ENCODE data around the gene SOX4. TPM values are rescaled to one million over a fixed set of nuclear protein-coding genes. Genes with fewer than 3 reads are reported as not detected.
"Not testable (repeated sequence)": the region's sequence is repeated elsewhere in the genome, so short reads cannot be mapped to it uniquely, and the experiment has no call there.

SOX4 gene
- 100 to 1,000 TPM in 3 of 5 donors, 10 to 100 TPM in 2; 84.3 to 109 (median 103) TPM for polyA plus RNA-seq (ENCODE audit: insufficient read depth in 1 of 5, insufficient read length in 5 of 5, low replicate concordance in 1 of 5)
- long read RNA-seq, donor 1, full-length matches to known transcripts, result 852 of 852 reads
- long read RNA-seq, donor 1, partial matches to known transcripts, result 0 of 852 reads
- long read RNA-seq, donor 1, other reads (novel, unspliced or antisense), result 0 of 852 reads
- long read RNA-seq, donor 2, full-length matches to known transcripts, result 381 of 381 reads
- long read RNA-seq, donor 2, partial matches to known transcripts, result 0 of 381 reads
- long read RNA-seq, donor 2, other reads (novel, unspliced or antisense), result 0 of 381 reads
- long read RNA-seq, donor 3, full-length matches to known transcripts, result 620 of 620 reads
- long read RNA-seq, donor 3, partial matches to known transcripts, result 0 of 620 reads
- long read RNA-seq, donor 3, other reads (novel, unspliced or antisense), result 0 of 620 reads
- long read RNA-seq, donor 4, full-length matches to known transcripts, result 550 of 550 reads
- long read RNA-seq, donor 4, partial matches to known transcripts, result 0 of 550 reads
- long read RNA-seq, donor 4, other reads (novel, unspliced or antisense), result 0 of 550 reads
- long read RNA-seq, donor 5, full-length matches to known transcripts, result 614 of 614 reads
- long read RNA-seq, donor 5, partial matches to known transcripts, result 0 of 614 reads
- long read RNA-seq, donor 5, other reads (novel, unspliced or antisense), result 0 of 614 reads
- long read RNA-seq, donor 6, full-length matches to known transcripts, result 700 of 700 reads
- long read RNA-seq, donor 6, partial matches to known transcripts, result 0 of 700 reads
- long read RNA-seq, donor 6, other reads (novel, unspliced or antisense), result 0 of 700 reads
- long read RNA-seq, donor 7, full-length matches to known transcripts, result 335 of 335 reads
- long read RNA-seq, donor 7, partial matches to known transcripts, result 0 of 335 reads
- long read RNA-seq, donor 7, other reads (novel, unspliced or antisense), result 0 of 335 reads
- long read RNA-seq, donor 8, full-length matches to known transcripts, result 283 of 283 reads
- long read RNA-seq, donor 8, partial matches to known transcripts, result 0 of 283 reads
- long read RNA-seq, donor 8, other reads (novel, unspliced or antisense), result 0 of 283 reads

DNA sequence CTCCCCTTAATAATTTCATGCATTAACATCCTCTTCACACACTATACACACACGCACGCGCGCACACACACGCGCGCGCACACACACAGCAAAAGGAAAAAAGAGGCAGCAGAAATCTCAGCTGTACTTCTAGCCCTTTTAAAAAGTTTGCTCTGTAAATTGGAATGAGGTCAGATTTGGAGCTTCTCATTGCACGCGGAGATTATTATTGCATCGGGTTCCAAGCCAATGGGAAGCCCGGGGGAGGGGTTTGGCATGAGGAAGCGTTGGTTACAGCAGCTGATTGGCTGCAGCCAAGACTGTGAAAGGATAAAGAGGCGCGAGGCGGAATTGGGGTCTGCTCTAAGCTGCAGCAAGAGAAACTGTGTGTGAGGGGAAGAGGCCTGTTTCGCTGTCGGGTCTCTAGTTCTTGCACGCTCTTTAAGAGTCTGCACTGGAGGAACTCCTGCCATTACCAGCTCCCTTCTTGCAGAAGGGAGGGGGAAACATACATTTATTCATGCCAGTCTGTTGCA lies at the start of gene SOX4:
SOX4 (plus strand) TSS at position 340 of the 515 bp plus-strand sequence. CDS start 784 bp downstream, outside the sequence.
- DNase-seq, result peak; percentile 98 to 99

DNA sequence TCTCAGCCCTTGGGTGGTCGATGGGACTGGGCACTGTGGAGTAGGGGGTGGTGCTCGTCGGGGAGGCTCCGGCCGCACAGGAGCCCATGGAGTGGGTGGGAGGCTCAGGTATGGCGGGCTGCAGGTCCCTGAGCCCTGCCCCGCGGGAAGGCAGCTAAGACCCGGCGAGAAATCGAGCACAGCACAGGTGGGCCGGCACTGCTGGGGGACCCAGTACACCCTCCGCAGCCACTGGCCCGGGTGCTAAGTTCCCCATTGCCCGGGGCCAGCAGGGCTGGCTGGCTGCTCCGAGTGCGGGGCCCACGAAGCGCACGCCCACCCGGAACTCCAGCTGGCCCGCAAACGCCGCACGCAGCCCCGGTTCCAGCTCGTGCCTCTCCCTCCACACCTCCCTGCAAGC lies 41.3 kb upstream of the SOX4 start:
- not testable (repeated sequence) for DNase-seq

DNA sequence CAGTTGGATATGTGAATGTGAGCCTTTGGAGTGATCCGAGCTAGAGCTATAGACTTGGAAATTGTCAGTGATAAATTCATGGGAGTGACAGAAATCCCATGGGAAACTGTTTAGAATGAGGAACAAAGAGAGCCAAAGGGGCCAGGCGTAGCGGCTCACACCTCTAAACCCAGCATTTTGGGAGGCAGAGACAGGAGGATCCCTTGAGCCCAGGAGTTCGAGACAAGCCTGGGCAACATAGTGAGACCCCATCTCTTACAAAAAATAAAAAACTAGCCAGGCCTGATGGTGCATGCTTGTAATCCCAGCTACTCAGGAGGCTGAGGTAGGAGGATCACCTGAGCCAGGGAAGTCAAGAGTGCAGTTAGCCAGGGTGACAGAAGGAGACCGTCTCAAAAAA lies 39.3 kb upstream of the SOX4 start:
- no peak for DNase-seq

DNA sequence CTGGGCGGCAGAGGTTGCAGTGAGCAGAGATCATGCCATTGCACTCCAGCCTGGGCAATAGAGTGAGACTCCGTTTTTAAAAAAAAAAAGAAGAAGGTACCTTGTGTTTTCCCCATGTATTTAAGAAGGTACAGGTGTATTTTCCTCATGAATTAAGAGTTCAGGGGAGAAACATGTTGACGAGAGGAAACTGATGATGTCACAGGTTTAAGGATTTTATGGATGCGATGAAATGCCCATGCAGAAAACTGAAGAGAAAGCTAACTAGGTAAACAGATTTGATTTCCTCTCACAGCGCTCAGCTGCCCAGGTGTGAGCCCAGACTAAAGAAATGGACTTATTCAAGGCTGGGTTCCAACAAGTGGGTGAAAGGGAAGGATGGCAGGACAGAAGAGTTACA lies 38.4 kb upstream of the SOX4 start:
- DNase-seq, result no peak

DNA sequence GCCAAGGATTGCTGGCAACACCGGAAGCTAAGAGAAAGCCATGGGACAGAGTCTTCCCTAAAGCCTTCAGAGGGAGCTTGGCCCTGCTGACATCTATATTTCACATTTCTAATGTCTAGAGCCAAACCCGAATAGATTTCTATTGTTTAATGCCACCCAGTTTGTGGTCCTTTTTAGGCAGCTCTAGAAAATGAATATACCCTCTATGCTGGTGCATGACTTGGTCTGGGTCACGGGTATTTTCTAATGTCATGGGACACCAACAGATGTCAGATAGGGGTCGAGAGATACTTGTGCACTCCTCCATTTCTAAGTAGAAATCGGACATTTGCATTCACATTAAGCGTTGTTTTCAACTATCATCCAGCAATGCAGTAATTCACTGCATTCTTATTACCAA lies 37.0 kb upstream of the SOX4 start:
- no peak for DNase-seq

DNA sequence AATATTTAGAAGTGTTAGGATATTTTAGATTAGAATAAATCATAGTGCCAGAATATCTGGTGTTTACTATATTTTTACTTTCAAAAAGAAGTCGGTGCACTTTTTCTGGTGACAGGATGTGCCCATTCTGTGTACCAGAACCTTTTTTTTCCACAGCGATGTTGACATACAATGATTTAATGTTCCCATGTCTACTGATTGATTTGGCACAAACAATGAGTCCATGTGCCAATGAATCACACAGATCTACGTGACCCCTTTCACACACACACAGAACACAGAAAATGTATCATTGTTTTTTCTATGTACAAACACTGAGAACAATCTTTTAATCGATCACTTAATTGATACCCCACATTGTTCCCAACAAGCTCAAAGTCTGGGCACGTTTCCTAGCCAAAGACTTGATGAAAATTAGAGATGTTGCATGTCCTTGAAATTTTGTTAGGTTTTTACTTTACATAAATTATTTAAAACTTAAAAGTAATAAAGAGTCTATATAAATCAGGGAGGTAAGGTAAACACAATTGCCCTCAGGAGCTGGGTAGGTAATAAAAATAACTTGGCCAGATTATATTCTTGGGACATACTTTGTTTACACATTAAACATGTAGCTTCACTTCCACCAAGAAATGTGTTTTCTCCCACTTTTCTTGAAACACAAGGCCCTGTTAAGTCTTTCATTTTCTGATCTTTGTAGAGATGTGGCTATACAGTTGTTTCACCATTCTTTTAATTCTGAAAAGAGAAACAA lies 36.4 kb upstream of the SOX4 start:
- no peak for DNase-seq

DNA sequence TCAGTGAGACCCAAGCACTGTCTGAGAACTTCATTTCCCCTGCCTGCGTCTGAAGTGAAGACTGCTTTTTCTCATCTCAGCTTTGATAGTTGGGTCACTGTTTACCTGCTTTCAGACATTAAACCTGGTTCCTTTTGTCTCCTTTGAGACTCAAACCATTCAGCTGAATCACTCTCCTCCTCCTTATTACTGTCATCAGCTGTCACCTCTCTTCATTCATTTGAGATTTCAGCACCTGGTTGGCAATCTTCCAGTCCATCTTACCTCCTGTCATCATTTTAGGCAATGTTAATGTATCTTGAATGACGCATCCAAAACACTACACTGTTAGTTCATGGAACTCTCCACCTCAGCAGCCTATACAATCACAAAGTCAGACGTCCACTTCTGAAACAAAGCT lies 34.3 kb upstream of the SOX4 start:
- no peak for DNase-seq

DNA sequence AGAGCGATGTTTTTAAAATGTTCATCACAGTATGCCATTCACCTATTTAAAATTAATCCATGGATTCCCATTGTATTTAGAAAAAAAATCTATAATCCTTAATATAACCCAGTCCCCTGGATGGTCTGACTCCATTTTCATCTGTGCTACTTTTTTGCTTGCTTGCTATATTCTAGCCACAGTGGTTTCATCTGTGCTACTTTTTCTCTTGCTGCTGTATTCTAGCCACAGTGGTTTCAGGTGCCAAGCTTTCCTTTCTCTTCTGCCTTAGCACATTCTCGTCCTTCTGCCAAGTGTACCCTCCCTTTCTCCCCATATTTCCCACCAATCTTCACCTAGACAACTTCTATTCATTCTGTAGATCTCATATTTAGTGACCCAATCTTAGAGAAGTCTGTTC lies 33.3 kb upstream of the SOX4 start:
- no peak for DNase-seq

DNA sequence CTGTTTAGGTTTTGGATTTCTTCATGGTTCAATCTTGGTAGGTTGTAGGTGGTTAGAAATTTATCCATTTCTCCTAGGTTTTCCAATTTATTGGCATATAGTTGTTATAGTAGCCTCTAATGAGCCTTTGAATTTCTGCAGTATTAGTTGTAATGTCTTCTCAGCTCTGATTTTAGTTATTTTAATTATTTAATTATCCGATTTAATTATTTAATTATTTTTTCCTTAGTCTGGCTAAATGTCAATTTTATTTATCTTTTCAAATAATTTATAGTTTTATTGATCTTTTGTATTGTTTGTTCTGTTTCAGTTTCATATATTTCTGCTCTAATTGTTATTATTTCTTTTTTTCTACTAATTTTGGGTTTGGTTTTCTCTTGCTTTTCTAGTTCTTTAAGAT lies 28.1 kb upstream of the SOX4 start:
- no peak for DNase-seq

DNA sequence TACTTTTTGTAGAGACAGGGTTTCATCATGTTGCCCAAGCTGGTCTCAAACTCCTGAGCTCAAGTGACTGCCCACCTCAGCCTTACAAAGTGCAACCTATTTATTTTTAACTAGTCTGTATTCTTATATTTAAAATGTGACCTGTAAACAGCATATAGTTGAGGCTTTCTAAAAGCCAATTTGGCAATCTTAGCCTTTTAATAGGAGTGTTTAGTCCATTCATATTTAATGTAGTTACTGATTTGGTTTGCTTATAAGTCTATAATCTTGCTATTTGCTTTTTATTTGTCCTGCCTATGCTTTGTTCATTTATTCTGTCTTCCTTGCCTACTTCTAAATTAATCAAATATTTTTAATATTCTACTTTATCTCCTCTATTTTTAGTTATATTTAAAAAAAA lies 15.0 kb upstream of the SOX4 start:
- DNase-seq, result no peak

DNA sequence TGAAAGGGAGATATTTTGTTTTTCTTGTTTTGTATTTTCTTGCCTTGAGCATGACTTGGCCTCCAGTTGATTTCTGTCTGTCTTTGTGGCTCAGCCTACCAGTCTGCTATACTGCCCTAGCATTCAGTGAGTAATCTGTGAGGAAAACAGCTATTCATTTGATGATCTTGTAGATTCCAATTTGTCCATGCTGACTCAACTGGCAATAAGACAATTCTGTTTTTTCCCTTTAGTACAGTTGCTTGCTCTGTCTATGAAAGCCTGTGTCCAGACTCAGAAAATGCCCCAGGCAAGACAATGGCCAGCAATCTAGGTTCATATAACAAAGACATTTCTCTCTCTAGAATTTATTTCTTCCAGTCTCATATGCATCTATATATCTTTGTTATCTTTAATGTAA lies 10.9 kb upstream of the SOX4 start:
- no peak for DNase-seq

DNA sequence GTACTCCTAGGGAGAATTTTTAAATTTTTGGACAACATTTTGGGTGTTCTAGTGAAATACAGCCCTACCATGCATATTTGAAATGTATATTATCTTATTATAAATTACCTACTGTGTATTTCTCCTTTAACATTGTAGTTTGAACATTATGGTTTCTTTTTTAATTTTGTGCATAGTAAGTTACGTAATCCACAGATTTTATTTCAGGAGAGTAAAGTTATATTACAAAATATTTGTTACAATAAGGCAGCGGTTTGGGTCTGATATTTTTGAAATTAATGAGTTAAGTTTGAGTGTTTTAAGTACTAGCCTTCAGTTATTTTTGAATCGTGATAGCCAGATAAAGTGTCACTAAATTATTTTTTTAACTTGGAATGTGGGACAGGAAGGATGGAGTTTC lies 7.3 kb upstream of the SOX4 start:
- DNase-seq, result no peak

DNA sequence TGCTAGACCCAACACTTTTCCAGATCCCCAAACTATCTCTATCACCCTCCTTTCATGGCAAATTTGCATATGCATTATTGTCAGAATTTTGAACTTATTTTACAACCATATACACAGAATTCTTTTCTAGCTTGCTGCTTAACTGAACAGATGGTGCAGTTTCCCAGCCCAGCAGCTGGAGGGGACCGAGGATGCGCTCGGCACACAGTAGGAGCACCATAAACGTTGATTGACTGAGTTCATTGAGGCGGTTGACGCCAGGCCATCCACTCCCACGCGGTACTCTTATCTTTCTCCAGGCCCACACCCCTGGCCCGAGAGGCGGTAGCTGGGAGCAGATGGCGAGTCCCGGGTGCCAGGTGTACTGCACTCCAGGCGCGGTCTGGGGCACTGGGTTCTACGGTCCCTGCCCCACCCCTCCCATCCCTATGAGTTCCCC lies 6.8 kb upstream of the SOX4 start:
- no peak for DNase-seq

DNA sequence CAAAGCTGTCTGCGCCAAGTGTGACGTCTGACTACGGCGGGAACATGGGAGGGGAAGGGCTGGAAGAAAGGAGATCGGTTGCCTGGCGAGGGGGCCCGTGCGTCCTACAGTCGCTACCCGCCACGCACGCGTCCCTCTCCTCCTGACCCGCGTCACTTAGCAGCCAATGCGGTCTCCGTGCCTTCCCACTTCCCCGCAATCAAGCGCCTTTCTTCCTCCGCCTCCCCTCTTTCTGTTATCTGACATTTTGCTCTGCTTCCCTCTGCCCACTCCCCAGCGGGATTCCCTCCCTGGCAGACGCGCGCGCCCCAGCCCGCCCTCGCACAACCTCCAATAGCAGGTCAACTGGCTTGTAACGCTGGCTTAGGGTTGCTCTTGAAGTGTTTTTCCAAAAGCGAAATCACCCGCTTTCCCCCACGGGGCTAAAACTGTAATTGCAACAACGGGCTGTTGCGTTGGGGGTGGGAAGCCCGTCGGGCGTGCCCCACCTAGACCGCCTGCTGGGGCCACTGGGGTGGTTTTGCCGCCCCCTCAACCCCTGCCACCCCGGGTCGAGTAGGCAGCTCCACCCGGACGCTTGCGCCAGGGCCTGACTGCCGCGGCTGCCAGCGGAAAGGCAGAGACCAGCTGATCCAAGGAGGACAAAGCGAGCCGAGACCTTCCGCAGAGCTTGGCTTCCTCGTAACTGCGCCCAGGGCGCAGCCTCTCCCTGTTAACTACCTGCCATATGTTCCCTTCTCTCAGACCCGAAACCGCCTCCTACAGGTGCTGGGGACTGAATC lies 6.2 kb upstream of the SOX4 start:
- peak in 1 of 2 donors; percentile 78 for DNase-seq

DNA sequence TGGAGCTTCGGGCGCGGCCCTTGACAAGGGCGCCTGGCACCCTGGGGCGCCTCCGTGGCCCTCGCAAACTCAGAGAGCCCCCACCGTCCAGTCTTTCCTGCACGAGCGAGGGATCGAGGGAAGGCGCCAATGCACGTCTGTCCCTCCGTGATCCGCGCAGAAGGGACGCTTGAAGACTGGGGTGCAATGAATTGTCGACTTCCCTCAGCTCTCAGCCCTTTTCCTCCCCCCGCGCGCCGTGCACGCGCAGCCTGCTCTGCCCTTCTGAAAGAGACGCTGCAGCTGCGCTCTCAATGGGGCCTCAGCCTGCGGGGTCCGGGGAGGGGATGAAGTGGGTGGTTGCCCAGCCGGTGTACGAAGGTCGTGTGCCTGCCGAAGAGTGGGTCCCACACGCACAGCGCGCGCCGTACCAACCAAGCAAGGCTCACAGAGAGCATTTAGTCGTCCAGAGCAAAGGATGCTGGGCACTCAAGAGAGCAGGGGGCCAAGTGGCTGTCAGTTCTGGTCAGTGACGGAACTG lies 5.5 kb upstream of the SOX4 start:
- peak; percentile 84 to 87 for DNase-seq

DNA sequence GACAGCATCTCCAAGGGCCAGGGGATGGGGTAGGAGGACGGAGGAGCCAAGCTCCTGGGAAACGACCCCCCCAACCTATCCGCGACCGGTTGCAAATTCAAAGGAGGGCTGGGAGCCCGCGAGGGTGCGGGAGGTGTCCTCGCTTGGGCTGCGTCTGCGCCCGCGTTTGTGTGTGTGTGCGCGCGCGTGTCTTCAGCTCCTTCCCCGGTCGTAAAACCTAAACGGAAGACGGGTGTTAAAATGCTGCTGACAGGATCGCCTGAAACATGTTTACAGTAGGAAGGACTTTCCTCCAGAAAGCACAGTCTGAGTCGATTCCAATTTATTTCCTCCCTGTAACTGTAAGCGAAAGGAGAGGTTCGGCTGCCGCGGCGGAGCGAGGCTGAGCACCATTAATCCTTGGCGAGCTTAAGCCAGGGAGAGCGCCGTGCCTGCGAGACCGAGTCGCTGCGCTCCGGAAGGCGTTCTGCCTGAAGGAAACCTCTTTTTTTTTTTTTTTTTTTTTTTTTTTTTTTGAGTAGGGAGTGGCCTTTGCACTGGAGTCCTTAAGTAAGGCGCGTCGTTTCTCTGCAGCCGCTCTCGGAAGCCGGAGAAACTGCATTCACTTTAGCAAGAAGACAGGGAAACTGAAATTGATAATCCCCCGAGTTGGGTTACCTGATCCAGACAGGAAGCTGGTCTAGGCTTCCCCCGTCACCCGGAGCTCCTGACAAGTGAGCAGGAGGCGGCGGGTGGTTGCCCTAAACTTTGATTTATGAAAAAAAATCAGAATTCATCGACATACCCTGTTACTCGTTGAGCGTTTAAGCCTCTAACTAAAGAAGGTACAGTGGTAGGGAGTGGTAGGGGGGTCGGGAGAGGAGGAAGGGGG lies 4.8 kb upstream of the SOX4 start:
- peak; percentile 87 to 89 for DNase-seq

DNA sequence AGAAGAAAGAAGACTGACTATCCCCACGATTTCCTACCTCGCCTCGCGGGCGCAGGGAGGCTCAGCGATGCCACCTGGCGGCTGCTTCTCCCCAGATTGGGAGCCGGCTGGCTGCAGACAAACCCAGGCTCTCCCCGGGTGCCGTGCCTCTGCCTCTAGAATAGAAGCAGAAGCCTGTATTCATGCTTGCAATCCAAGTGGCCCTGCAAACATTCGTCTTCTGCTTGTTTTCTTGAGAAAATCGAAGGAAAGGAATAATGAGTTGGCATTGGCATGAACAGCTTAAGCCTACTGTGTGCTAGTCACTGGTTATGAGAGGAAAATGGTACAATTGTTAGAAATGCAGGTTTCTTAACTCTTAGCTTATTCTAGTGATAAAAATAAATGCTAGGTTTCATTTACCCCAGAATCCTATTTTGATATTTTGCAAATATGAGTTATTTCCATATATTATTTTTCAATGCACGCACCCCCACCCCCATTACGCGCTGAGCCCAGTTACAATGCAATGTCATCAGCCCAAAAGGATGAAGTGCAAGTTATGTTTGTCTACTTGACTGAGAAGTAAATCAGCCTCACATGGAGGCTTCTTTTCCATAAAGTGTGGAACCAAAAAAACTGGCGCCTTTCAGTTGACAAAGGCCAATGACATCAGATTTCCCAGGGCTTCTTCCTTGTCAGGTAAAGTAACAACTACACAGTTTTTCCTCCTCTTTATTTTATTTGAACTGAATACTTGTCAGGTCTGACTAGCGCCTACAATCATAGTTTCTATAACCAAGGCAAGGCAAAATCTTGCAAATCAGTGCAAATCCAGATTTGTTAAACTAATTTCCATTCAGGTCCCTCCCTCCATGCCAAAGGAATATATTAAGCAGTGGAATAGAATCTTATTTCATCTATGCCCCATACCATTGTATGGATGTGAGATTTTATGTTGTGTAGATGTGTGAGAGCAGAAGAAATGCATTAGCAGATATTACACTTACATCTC lies 3.9 kb upstream of the SOX4 start:
- DNase-seq, result peak; percentile 90

DNA sequence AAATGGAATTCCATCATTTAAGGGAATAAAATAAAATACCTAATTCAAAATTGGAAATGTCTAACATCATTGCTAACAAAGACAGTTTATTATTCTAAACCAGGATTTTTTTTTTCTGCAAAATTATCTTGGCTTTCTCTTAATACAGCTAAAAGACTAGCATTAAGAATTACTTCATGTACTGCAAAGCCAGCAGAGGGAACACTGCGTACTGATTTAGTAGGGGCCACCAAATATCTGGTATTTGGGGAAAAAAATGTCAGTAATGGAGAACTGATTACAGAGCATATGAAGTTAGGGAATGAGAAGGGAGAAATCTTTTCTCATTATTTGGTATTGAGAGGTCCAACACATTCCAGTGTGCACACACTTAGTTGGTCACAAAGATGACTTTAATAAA lies 3.2 kb upstream of the SOX4 start:
- no peak for DNase-seq
